GM12878 (cell line): ENCODE measurements around the gene UNC45A. TPM values are rescaled to one million over a fixed set of nuclear protein-coding genes. Genes with fewer than 3 reads are reported as not detected.

ENCODE experiments used
- ATAC-seq: fragments of 200-7000 bp; cut with Tn5 transposase; 3 replicates; pipeline ENCODE4 v1.9.1; 2020; ENCODE audit warnings: mild to moderate bottlenecking, moderate library complexity
- BruUV-seq: library from RNA; stranded (reverse); fragments of 400-500 nt; replicated peaks from 2 replicates; lab custom pipeline; 2021; lab: Mats Ljungman, UMichigan
- CTCF ChIA-PET: fragments of 300-600 bp; sonication (Branson Sonifier 250); formaldehyde crosslinking; extraction: SDS; loops from one replicate; lab custom pipeline; 2021; ENCODE audit warnings: inconsistent platforms; lab: Yijun Ruan, JAX
- POLR2A ChIA-PET: fragments of 350-600 bp; formaldehyde crosslinking; extraction: SDS; loops from one replicate; lab custom pipeline; 2021; ENCODE audit warnings: inconsistent platforms; lab: Charles Lee
- RAD21 ChIA-PET: fragments of 300-600 bp; sonication (Branson Sonifier 250); formaldehyde crosslinking; loops from one replicate; lab custom pipeline; 2023; ENCODE audit warnings: antibody characterized with exemption; ENCODE audit not compliant: unreplicated experiment; lab: Charles Lee
- SMC1A ChIA-PET: fragments of 300-600 bp; sonication (Branson Sonifier 250); formaldehyde crosslinking; loops from one replicate; lab custom pipeline; 2023; ENCODE audit not compliant: unreplicated experiment, uncharacterized antibody; lab: Charles Lee
- DNase-seq: peaks from one replicate; pipeline ENCODE4 v3.0.0-alpha.2; 2011; ENCODE audit warnings: low read depth, low spot score
- FAIRE-seq: peaks from 3 replicates; lab custom pipeline; 2011; peaks lifted over from hg19 to GRCh38; lab: Jason Lieb, UNC
- H2AFZ ChIP-seq: 2 replicates; pipeline ENCODE4 v1.6.0; 2011; ENCODE audit warnings: low read depth, low read length, control low read depth; ENCODE audit not compliant: control insufficient read depth
- H3K27ac ChIP-seq: 2 replicates; pipeline ENCODE4 v1.5.1; 2011; ENCODE audit warnings: control low read depth; ENCODE audit not compliant: control insufficient read depth, insufficient read depth
- H3K27me3 ChIP-seq, 2 experiments: replicated peaks in 1 of 2; 2 replicates each; pipeline versions ENCODE4 v1.6.0 to v1.6.1; 2011; ENCODE audit warnings: low read length in 1 of 2; ENCODE audit not compliant: control insufficient read depth in 2 of 2, insufficient read depth in 2 of 2
- H3K36me3 ChIP-seq, 2 experiments: 2 replicates each; pipeline ENCODE4 v1.5.1; 2011; ENCODE audit warnings: low read length in 1 of 2; ENCODE audit not compliant: control insufficient read depth in 2 of 2, insufficient read depth in 2 of 2
- H3K4me1 ChIP-seq: 2 replicates; pipeline ENCODE4 v1.6.1; 2011; ENCODE audit warnings: mild to moderate bottlenecking, low read length, moderate library complexity, mixed read lengths; ENCODE audit not compliant: control insufficient read depth, insufficient read depth
- H3K4me2 ChIP-seq: 2 replicates; pipeline ENCODE4 v1.6.0; 2011; ENCODE audit warnings: control low read depth; ENCODE audit not compliant: control insufficient read depth, insufficient read depth
- H3K4me3 ChIP-seq: fragments of 200-600 bp; sonication (generic); 2 replicates; pipeline ENCODE4 v1.5.1; 2016
- H3K79me2 ChIP-seq: 2 replicates; pipeline ENCODE4 v1.6.0; 2011; ENCODE audit warnings: low read length; ENCODE audit not compliant: control insufficient read depth, insufficient read depth
- H3K9ac ChIP-seq: 2 replicates; pipeline ENCODE4 v1.8.0; 2011; ENCODE audit warnings: low read length, control low read depth, mixed read lengths; ENCODE audit not compliant: control insufficient read depth, insufficient read depth
- H3K9me3 ChIP-seq: replicated peaks from 3 replicates; pipeline ENCODE4 v1.5.1; 2011; ENCODE audit warnings: mild to moderate bottlenecking, low read length; ENCODE audit not compliant: control insufficient read depth, insufficient read depth
- H4K20me1 ChIP-seq: 2 replicates; pipeline ENCODE4 v1.6.0; 2011; ENCODE audit not compliant: control insufficient read depth, insufficient read depth
- CHD1 ChIP-seq: IDR thresholded peaks from 2 replicates; pipeline ENCODE4 v1.6.1; 2012; ENCODE audit warnings: low read depth, low read length, improper control_type of control experiment
- LARP7 ChIP-seq: fragments of 450-650 bp; IDR thresholded peaks from 2 replicates; pipeline ENCODE4 v1.6.1; 2017; ENCODE audit warnings: mild to moderate bottlenecking
- RUNX3 ChIP-seq: IDR thresholded peaks from 2 replicates; pipeline ENCODE4 v1.6.1; 2012; ENCODE audit warnings: low read length, inconsistent platforms
- SUZ12 ChIP-seq: fragments of 200-600 bp; sonication (generic); IDR thresholded peaks from one replicate; pipeline ENCODE4 v1.6.1; 2018; ENCODE audit warnings: antibody characterized with exemption, mild to moderate bottlenecking; ENCODE audit not compliant: unreplicated experiment
- YBX1 ChIP-seq: fragments of 450-650 bp; IDR thresholded peaks from 2 replicates; pipeline ENCODE4 v1.6.1; 2016; ENCODE audit warnings: antibody characterized with exemption
- ZNF274 ChIP-seq: IDR thresholded peaks from one replicate; pipeline ENCODE4 v1.8.0; 2011; ENCODE audit not compliant: insufficient read length, insufficient read depth
- WGBS: methylation state at CpG from one replicate; pipeline ENCODE4 v1.1.6; 2016; ENCODE audit warnings: low lambda C conversion rate; ENCODE audit not compliant: insufficient replicate concordance, insufficient coverage; ENCODE audit errors: missing lambda C conversion rate; 5-methylcytosine and 5-hydroxymethylcytosine counted together
- in situ Hi-C: fragments of 300-500 bp; cut with MboI; formaldehyde crosslinking; loops from 9 replicates; pipeline ENCODE4 v1.14.3; 2018; ENCODE audit warnings: mixed read lengths
- intact Hi-C: fragments of 100-400 bp; cut with micrococcal nuclease; formaldehyde crosslinking; loops from one replicate; pipeline ENCODE4 v1.14.2; 2022; ENCODE audit not compliant: unreplicated experiment
- polyA plus RNA-seq, 11 experiments: library from polyadenylated mRNA; depleted of rRNA in 4 of 11; unstranded in 6 of 11; stranded (reverse) in 5 of 11; fragments of >200 nt; fragmentation: Nextera tagmentation in 4 of 11; fragmentation: Illumina TruSeq in 1 of 11; extraction: Ambion mirVana in 4 of 11; extraction: Trizol in 1 of 11; gene quantifications; 1 replicate in 1 of 11; 2 replicates in 10 of 11; pipeline versions ENCODE4 v1.2.1 to v1.2.3, GENCODE V29; 2011 to 2016; ENCODE audit warnings: inconsistent platforms in 2 of 11, missing spikeins in 2 of 11, low read depth in 1 of 11
- total RNA-seq, 4 experiments: library from RNA; depleted of rRNA in 3 of 4; stranded (reverse); fragments of >200 nt in 3 of 4; fragmentation: Illumina TruSeq in 1 of 4; extraction: Trizol in 1 of 4; gene quantifications; 2 replicates each; pipeline versions ENCODE4 v1.2.1 to v1.2.3, GENCODE V29; 2013 to 2021
- TF ChIP-seq, protein P1 (sequence below): IDR thresholded peaks from 2 replicates; pipeline ENCODE4 v1.6.1; 2012; ENCODE audit warnings: low read depth, low read length, improper control_type of control experiment
- TF ChIP-seq, protein P2 (sequence below): IDR thresholded peaks from 2 replicates; pipeline ENCODE4 v1.6.1; 2011; ENCODE audit warnings: borderline replicate concordance, low read depth, mild to moderate bottlenecking, moderate library complexity, low read length; ENCODE audit not compliant: insufficient read depth, poor library complexity, severe bottlenecking
- TF ChIP-seq, protein P3 (sequence below): IDR thresholded peaks from 2 replicates; pipeline ENCODE4 v1.6.1; 2011; ENCODE audit warnings: low read depth, mild to moderate bottlenecking, low read length, moderate library complexity, borderline replicate concordance; ENCODE audit errors: extremely low read depth

Gene UNC45A
- total and polyA plus RNA-seq, 10 of the 15 experiments (the other 5 are each of a cell fraction or from before 2014, with no cell fraction given) = 10.3 to 57.8 (median 40.5) TPM

DNA sequence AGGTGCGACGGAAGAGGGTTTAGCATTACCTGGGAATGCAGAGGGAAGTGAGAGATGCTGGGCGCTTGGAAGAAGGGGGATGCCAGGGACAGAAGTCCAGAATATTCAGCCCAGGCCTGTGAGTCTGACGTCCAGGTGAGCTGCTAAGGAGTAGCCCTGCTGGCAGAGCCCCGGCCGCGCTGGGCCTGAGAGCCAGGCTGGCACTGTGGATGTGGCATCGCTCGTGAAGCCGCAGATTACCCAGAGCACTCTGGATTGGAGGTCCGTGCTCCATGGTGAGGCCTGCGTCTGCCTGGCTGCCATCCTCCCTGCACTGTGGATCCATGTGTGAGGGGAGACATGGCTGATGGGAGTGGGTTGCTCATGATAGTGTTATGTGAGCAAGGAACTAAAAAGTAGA is 17.5 kb upstream of the UNC45A start:
- no peak overlapping the region for H2AFZ ChIP-seq
- no TSS peak for BruUV-seq
- TF ChIP-seq CHD1 (no peak), SUZ12 (no peak), YBX1 (no peak), LARP7 (no peak), ZNF274 (no peak), RUNX3 (no peak)
- TF ChIP-seq, protein P1, sequence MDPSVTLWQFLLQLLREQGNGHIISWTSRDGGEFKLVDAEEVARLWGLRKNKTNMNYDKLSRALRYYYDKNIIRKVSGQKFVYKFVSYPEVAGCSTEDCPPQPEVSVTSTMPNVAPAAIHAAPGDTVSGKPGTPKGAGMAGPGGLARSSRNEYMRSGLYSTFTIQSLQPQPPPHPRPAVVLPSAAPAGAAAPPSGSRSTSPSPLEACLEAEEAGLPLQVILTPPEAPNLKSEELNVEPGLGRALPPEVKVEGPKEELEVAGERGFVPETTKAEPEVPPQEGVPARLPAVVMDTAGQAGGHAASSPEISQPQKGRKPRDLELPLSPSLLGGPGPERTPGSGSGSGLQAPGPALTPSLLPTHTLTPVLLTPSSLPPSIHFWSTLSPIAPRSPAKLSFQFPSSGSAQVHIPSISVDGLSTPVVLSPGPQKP = no peak
- TF ChIP-seq, protein P2, sequence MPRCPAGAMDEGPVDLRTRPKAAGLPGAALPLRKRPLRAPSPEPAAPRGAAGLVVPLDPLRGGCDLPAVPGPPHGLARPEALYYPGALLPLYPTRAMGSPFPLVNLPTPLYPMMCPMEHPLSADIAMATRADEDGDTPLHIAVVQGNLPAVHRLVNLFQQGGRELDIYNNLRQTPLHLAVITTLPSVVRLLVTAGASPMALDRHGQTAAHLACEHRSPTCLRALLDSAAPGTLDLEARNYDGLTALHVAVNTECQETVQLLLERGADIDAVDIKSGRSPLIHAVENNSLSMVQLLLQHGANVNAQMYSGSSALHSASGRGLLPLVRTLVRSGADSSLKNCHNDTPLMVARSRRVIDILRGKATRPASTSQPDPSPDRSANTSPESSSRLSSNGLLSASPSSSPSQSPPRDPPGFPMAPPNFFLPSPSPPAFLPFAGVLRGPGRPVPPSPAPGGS = no peak
- TF ChIP-seq, protein P3, sequence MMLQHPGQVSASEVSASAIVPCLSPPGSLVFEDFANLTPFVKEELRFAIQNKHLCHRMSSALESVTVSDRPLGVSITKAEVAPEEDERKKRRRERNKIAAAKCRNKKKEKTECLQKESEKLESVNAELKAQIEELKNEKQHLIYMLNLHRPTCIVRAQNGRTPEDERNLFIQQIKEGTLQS = no peak
- ATAC-seq (no peak), FAIRE-seq (no peak), DNase-seq (no peak)
- no peaks in the 10 kb centered on the region for H4K20me1 ChIP-seq
- ChIA-PET CTCF (no interaction called here), SMC1A (no interaction called here), RAD21 (no interaction called here), POLR2A (interaction anchor here (0.6 kb wide), 1 partner anchor 208 kb away, joined by 3 read pairs; no protein-coding TSS in a partner anchor)
- intact Hi-C loops = no loop called here
- peaks cover 5% of the 10 kb centered on the region for H3K4me1 ChIP-seq
- no peak overlapping the region for H3K9ac ChIP-seq
- no peak overlapping the region for H3K27ac ChIP-seq
- no peaks in the 10 kb centered on the region for H3K27me3 ChIP-seq
- no peak overlapping the region for H3K4me2 ChIP-seq
- no peaks in the 10 kb centered on the region for H3K9me3 ChIP-seq
- no peak overlapping the region for H3K4me3 ChIP-seq
- peaks cover 36 to 42% of the 10 kb centered on the region in 2 experiments for H3K36me3 ChIP-seq
- 97% methylated on average over 12 of the region's 12 CpGs for WGBS
- in situ Hi-C loops = no loop called here
- H3K79me2 ChIP-seq = no peaks in the 10 kb centered on the region
